Adipocyte (in vitro differentiated cells): ENCODE data around the gene TMEFF2.

ENCODE experiments used
- DNase-seq: peaks from one replicate; pipeline ENCODE4 v3.0.0-alpha.2; 2015; ENCODE audit warnings: low read depth
- H3K27me3 ChIP-seq: replicated peaks from 2 replicates; pipeline ENCODE4 v1.7.0; 2013; ENCODE audit warnings: mild to moderate bottlenecking, low read length, moderate library complexity; ENCODE audit not compliant: control insufficient read depth, insufficient read depth
- H3K36me3 ChIP-seq: 2 replicates; pipeline ENCODE4 v1.7.0; 2013; ENCODE audit warnings: low read length, mild to moderate bottlenecking, moderate library complexity; ENCODE audit not compliant: control insufficient read depth, insufficient read depth, severe bottlenecking
- H3K4me1 ChIP-seq: 2 replicates; pipeline ENCODE4 v1.7.0; 2013; ENCODE audit warnings: mild to moderate bottlenecking, low read length, moderate library complexity; ENCODE audit not compliant: control insufficient read depth, insufficient read depth
- H3K4me3 ChIP-seq: 2 replicates; pipeline ENCODE4 v1.7.0; 2013; ENCODE audit warnings: mild to moderate bottlenecking, low read length, moderate library complexity
- H3K9ac ChIP-seq: 2 replicates; pipeline ENCODE4 v1.7.0; 2013; ENCODE audit warnings: mild to moderate bottlenecking, low read length, moderate library complexity
- H3K9me3 ChIP-seq: 2 replicates; pipeline ENCODE4 v1.7.0; 2013; ENCODE audit warnings: mild to moderate bottlenecking, low read length, moderate library complexity; ENCODE audit not compliant: control insufficient read depth

TMEFF2 gene

GRCh38 chr2:192007581-192008228, 187.0 kb downstream of the TMEFF2 start:
- Histone ChIP-seq H3K9ac (no peak overlapping the region), H3K27me3 (no peaks in the 10 kb centered on the region), H3K36me3 (no peaks in the 10 kb centered on the region), H3K4me3 (no peak overlapping the region), H3K9me3 (no peaks in the 10 kb centered on the region), H3K4me1 (peaks cover 18% of the 10 kb centered on the region)
- peak; percentile 58 for DNase-seq

GRCh38 chr2:192005211-192005610, 189.5 kb downstream of the TMEFF2 start:
- H3K4me1 ChIP-seq = peaks cover 18% of the 10 kb centered on the region
- DNase-seq = no peak

GRCh38 chr2:192004188-192004963, 190.4 kb downstream of the TMEFF2 start:
- H3K9ac ChIP-seq = no peak overlapping the region
- peaks cover 18% of the 10 kb centered on the region for H3K4me1 ChIP-seq
- H3K4me3 ChIP-seq = no peak overlapping the region
- no peaks in the 10 kb centered on the region for H3K27me3 ChIP-seq
- H3K36me3 ChIP-seq = no peaks in the 10 kb centered on the region
- no peak for DNase-seq
- no peaks in the 10 kb centered on the region for H3K9me3 ChIP-seq

More at GRCh38 chr2:192005211-192005610, 189.5 kb downstream of the TMEFF2 start:
- H3K9me3 ChIP-seq = no peaks in the 10 kb centered on the region
- H3K36me3 ChIP-seq = no peaks in the 10 kb centered on the region
- H3K4me3 ChIP-seq = no peak overlapping the region
- H3K9ac ChIP-seq = no peak overlapping the region
- no peaks in the 10 kb centered on the region for H3K27me3 ChIP-seq

- DNase-seq = no peak
- H3K36me3 ChIP-seq = no peaks in the 10 kb centered on the region
Measured at GRCh38 chr2:192002418-192002817, 192.3 kb downstream of the TMEFF2 start.

GRCh38 chr2:192000196-192000980, 194.3 kb downstream of the TMEFF2 start:
- DNase-seq = no peak
- H3K9ac ChIP-seq = no peak overlapping the region
- H3K4me3 ChIP-seq = no peak overlapping the region
- peaks cover 7% of the 10 kb centered on the region for H3K4me1 ChIP-seq
- no peaks in the 10 kb centered on the region for H3K36me3 ChIP-seq
- no peaks in the 10 kb centered on the region for H3K27me3 ChIP-seq
- H3K9me3 ChIP-seq = no peaks in the 10 kb centered on the region

More at GRCh38 chr2:192002418-192002817, 192.3 kb downstream of the TMEFF2 start:
- Histone ChIP-seq H3K4me1 (peaks cover 8% of the 10 kb centered on the region), H3K9me3 (no peaks in the 10 kb centered on the region), H3K27me3 (no peaks in the 10 kb centered on the region), H3K9ac (no peak overlapping the region), H3K4me3 (no peak overlapping the region)

GRCh38 chr2:191999101-191999841, 195.5 kb downstream of the TMEFF2 start:
- Histone ChIP-seq H3K4me3 (no peak overlapping the region), H3K4me1 (peaks cover 5% of the 10 kb centered on the region), H3K36me3 (no peaks in the 10 kb centered on the region), H3K27me3 (no peaks in the 10 kb centered on the region), H3K9ac (no peak overlapping the region), H3K9me3 (no peaks in the 10 kb centered on the region)
- peak; percentile 51 for DNase-seq

- no peaks in the 10 kb centered on the region for H3K9me3 ChIP-seq
- H3K4me3 ChIP-seq = no peak overlapping the region
- H3K27me3 ChIP-seq = no peaks in the 10 kb centered on the region
- no peak overlapping the region for H3K9ac ChIP-seq
- DNase-seq = no peak
- no peaks in the 10 kb centered on the region for H3K36me3 ChIP-seq
- peaks cover 5% of the 10 kb centered on the region for H3K4me1 ChIP-seq
Measured at GRCh38 chr2:191995285-191995684, 199.4 kb downstream of the TMEFF2 start.

GRCh38 chr2:191994749-191995148, 200.0 kb downstream of the TMEFF2 start:
- Histone ChIP-seq H3K9me3 (no peaks in the 10 kb centered on the region), H3K4me3 (no peak overlapping the region), H3K9ac (no peak overlapping the region), H3K36me3 (no peaks in the 10 kb centered on the region), H3K4me1 (peaks cover 5% of the 10 kb centered on the region), H3K27me3 (no peaks in the 10 kb centered on the region)
- no peak for DNase-seq

- no peak overlapping the region for H3K4me3 ChIP-seq
- H3K36me3 ChIP-seq = no peaks in the 10 kb centered on the region
- H3K9ac ChIP-seq = no peak overlapping the region
- DNase-seq = no peak
- H3K4me1 ChIP-seq = peaks cover 5% of the 10 kb centered on the region
- no peaks in the 10 kb centered on the region for H3K27me3 ChIP-seq
- no peaks in the 10 kb centered on the region for H3K9me3 ChIP-seq
Measured at GRCh38 chr2:191991442-191991841, 203.3 kb downstream of the TMEFF2 start.

GRCh38 chr2:191985740-191986139, 209.0 kb downstream of the TMEFF2 start:
- Histone ChIP-seq H3K27me3 (no peaks in the 10 kb centered on the region), H3K9ac (no peak overlapping the region), H3K4me1 (no peaks in the 10 kb centered on the region), H3K4me3 (no peak overlapping the region), H3K36me3 (no peaks in the 10 kb centered on the region), H3K9me3 (no peaks in the 10 kb centered on the region)
- DNase-seq = no peak
